Fibroblast of peridontal ligament (primary cell): Measurements from ENCODE around the gene KLHL26.

Experiments
- DNase-seq: peaks from one replicate; pipeline ENCODE4 v3.0.0-alpha.2; 2010; ENCODE audit errors: extremely low read depth

KLHL26 gene

GRCh38 chr19:18648973-18649315 lies 12.1 kb downstream of the KLHL26 start:
- no peak for DNase-seq

- no peak for DNase-seq
These were observed 12.7 kb downstream of the KLHL26 start for GRCh38 chr19:18649371-18650020.

GRCh38 chr19:18650021-18650390 lies 13.2 kb downstream of the KLHL26 start:
- DNase-seq, result peak; percentile 8

- peak; percentile 39 for DNase-seq
These were observed 13.7 kb downstream of the KLHL26 start for GRCh38 chr19:18650468-18651041.

- DNase-seq, result no peak
These were observed 14.5 kb downstream of the KLHL26 start for GRCh38 chr19:18651300-18651699.

GRCh38 chr19:18651733-18652132 lies 14.9 kb downstream of the KLHL26 start:
- no peak for DNase-seq

GRCh38 chr19:18653853-18654252 lies 17.0 kb downstream of the KLHL26 start:
- DNase-seq, result no peak

- DNase-seq, result no peak
These were observed 17.6 kb downstream of the KLHL26 start for GRCh38 chr19:18654469-18654868.

- no peak for DNase-seq
These were observed 18.5 kb downstream of the KLHL26 start for GRCh38 chr19:18655173-18655844.

- no peak for DNase-seq
These were observed 19.7 kb downstream of the KLHL26 start for GRCh38 chr19:18656337-18657086.

- peak; percentile 79 for DNase-seq
These were observed 20.9 kb downstream of the KLHL26 start for GRCh38 chr19:18657590-18658365.

GRCh38 chr19:18658366-18658855 lies 21.6 kb downstream of the KLHL26 start:
- no peak for DNase-seq

GRCh38 chr19:18659281-18660050 lies 22.6 kb downstream of the KLHL26 start:
- peak; percentile 42 for DNase-seq

GRCh38 chr19:18660051-18660910 lies 23.5 kb downstream of the KLHL26 start:
- DNase-seq, result peak; percentile 17

GRCh38 chr19:18660939-18661670 lies 24.3 kb downstream of the KLHL26 start:
- no peak for DNase-seq

GRCh38 chr19:18662972-18663732 lies 26.3 kb downstream of the KLHL26 start:
- no peak for DNase-seq

GRCh38 chr19:18663940-18664530 lies 27.2 kb downstream of the KLHL26 start:
- DNase-seq, result no peak

GRCh38 chr19:18665771-18666202 lies 29.0 kb downstream of the KLHL26 start:
- DNase-seq, result no peak
